Tibial nerve (tissue), 4 donors: ENCODE measurements around the gene C16orf95. TPM values are rescaled to one million over a fixed set of nuclear protein-coding genes. Genes with fewer than 3 reads are reported as not detected.
"Not testable (repeated sequence)": the region's sequence is repeated elsewhere in the genome, so short reads cannot be mapped to it uniquely, and the experiment has no call there.

Experiments
- DNase-seq, 2 donors: peaks; one replicate each; pipeline ENCODE4 v3.0.0-alpha.2; 2019; ENCODE audit warnings: low spot score in 2 of 2
- H3K27ac ChIP-seq, 4 donors: fragments of 200-600 bp; sonication (generic) in 3 of 4; one replicate each; pipeline ENCODE4 v1.5.1; 2017 to 2019; ENCODE audit warnings: mild to moderate bottlenecking in 1 of 4
- H3K27me3 ChIP-seq, 2 donors: fragments of 200-600 bp; sonication (generic) in 1 of 2; one replicate each; pipeline versions ENCODE4 v1.5.1 to v1.6.0; 2017 to 2019
- H3K36me3 ChIP-seq, 3 donors: fragments of 200-600 bp; sonication (generic); one replicate each; pipeline ENCODE4 v1.5.1; 2018 to 2019
- H3K4me1 ChIP-seq, 4 donors: fragments of 200-600 bp; sonication (generic) in 3 of 4; one replicate each; pipeline ENCODE4 v1.5.1; 2017 to 2019
- H3K4me3 ChIP-seq, 4 donors: fragments of 200-600 bp; sonication (generic) in 3 of 4; one replicate each; pipeline ENCODE4 v1.5.1; 2017 to 2019; ENCODE audit warnings: mild to moderate bottlenecking in 1 of 4, moderate library complexity in 1 of 4
- H3K9me3 ChIP-seq, 4 donors: fragments of 200-600 bp; sonication (generic) in 3 of 4; one replicate each; pipeline ENCODE4 v1.5.1; 2017 to 2019
- EP300 ChIP-seq, 2 donors: sonication (generic); formaldehyde crosslinking; IDR thresholded peaks; one replicate each; pipeline ENCODE4 v1.6.1; 2017; ENCODE audit warnings: antibody characterized with exemption in 2 of 2, mild to moderate bottlenecking in 1 of 2
- POLR2A ChIP-seq, 2 donors: fragments of 450-650 bp; IDR thresholded peaks; one replicate each; pipeline ENCODE4 v1.6.1; 2017; ENCODE audit warnings: antibody characterized with exemption in 2 of 2, mild to moderate bottlenecking in 2 of 2, moderate library complexity in 2 of 2
- WGBS, 2 donors: methylation state at CpG; one replicate each; pipeline ENCODE4 v1.1.5; 2018; 5-methylcytosine and 5-hydroxymethylcytosine counted together
- total RNA-seq, 4 donors: library from RNA; depleted of rRNA; stranded (reverse); fragments of >200 nt; gene quantifications; one replicate each; pipeline ENCODE4 v1.1.0, GENCODE V29; 2016
- TF ChIP-seq, protein P1 (sequence below), 5 experiments: fragments of 200-600 bp in 3 of 5; fragments of 450-650 bp in 2 of 5; sonication (generic) in 3 of 5; IDR thresholded peaks; one replicate each; pipeline ENCODE4 v1.5.1; 2016 to 2019; ENCODE audit warnings: antibody characterized with exemption in 5 of 5, mild to moderate bottlenecking in 3 of 5, moderate library complexity in 2 of 5

C16orf95 gene
- total RNA-seq, 4 donors from 2014 or later = 0.44 to 9.8 (median 2.6) TPM

DNA sequence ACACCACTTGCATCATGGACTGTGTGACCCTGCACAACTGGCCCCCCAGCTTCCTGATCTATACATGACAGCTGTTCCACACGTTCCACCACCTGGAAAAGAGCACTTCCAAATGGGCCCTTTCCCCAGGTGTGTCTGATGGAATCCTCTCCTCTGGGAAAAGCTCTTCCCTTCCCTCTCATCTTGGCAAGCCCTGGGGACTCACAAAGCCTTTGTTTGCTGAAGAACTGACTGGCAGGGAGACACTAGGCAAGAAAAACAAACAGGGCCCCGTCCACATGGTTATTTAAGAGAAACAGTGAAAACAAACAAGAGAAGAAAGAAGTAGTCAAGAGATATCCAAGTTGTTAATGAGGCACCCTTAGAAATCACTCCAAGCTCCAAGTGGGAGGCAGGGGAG lies 52.6 kb downstream of the C16orf95 start:
- peaks cover 0 to 3% (median 0%) of the 10 kb centered on the region in 4 donors for H3K9me3 ChIP-seq
- H3K36me3 ChIP-seq = no peaks in the 10 kb centered on the region
- no peak for TF ChIP-seq EP300 (IDR thresholded peaks at IDR 0.05)
- TF ChIP-seq, protein P1, sequence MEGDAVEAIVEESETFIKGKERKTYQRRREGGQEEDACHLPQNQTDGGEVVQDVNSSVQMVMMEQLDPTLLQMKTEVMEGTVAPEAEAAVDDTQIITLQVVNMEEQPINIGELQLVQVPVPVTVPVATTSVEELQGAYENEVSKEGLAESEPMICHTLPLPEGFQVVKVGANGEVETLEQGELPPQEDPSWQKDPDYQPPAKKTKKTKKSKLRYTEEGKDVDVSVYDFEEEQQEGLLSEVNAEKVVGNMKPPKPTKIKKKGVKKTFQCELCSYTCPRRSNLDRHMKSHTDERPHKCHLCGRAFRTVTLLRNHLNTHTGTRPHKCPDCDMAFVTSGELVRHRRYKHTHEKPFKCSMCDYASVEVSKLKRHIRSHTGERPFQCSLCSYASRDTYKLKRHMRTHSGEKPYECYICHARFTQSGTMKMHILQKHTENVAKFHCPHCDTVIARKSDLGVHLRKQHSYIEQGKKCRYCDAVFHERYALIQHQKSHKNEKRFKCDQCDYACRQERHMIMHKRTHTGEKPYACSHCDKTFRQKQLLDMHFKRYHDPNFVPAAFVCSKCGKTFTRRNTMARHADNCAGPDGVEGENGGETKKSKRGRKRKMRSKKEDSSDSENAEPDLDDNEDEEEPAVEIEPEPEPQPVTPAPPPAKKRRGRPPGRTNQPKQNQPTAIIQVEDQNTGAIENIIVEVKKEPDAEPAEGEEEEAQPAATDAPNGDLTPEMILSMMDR (IDR thresholded peaks at IDR 0.05) = no peak
- TF ChIP-seq POLR2A (IDR thresholded peaks at IDR 0.05) = no peak
- no peaks in the 10 kb centered on the region for H3K27me3 ChIP-seq
- H3K27ac ChIP-seq = no peak overlapping the region
- 49 to 64% methylated on average over 2 of the region's 2 CpGs for WGBS, 2 donors
- peaks cover 0 to 8% (median 0%) of the 10 kb centered on the region in 4 donors for H3K4me1 ChIP-seq
- DNase-seq = no peak
- no peak overlapping the region for H3K4me3 ChIP-seq

DNA sequence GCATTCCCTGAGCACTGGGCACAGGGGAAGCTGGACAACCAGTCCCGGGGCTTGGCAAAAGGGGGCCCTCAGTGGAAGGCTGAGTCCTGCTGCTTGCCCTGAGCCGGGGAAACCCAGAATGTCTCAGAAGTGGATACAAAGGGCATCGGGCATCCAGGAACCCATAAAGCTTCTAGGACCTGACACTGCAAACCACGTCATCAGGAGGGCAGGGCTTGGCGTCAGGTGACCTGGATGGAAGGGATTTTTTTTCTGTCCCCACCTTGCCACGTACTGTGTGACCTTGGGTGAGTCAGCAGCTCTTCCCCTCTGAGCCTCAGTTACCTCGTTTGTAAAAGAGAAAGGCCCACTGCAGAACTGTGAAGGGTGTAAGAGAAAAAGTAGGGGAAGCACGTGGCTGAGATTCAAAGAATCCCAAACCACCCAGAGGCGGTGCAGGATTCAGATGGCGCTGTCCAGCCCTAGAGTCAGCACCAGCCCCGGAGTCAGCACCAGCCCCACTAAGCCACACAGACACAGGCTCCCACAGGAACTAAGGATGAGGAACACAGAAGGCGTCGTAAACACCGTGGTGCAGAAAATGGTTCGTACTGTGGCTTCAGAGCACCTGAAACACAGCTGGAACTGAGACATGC lies 53.7 kb downstream of the C16orf95 start:
- no peaks in the 10 kb centered on the region for H3K27me3 ChIP-seq
- DNase-seq = no peak
- H3K9me3 ChIP-seq = no peaks in the 10 kb centered on the region
- no peaks in the 10 kb centered on the region for H3K36me3 ChIP-seq
- H3K4me3 ChIP-seq = no peak overlapping the region
- no peak overlapping the region for H3K27ac ChIP-seq
- TF ChIP-seq EP300 (IDR thresholded peaks at IDR 0.05) (no peak), POLR2A (IDR thresholded peaks at IDR 0.05) (no peak)
- TF ChIP-seq, protein P1 (IDR thresholded peaks at IDR 0.05) = no peak
- peaks cover 0 to 8% (median 0%) of the 10 kb centered on the region in 4 donors for H3K4me1 ChIP-seq
- WGBS, 2 donors = 79% methylated on average over 14 of the region's 15 CpGs

DNA sequence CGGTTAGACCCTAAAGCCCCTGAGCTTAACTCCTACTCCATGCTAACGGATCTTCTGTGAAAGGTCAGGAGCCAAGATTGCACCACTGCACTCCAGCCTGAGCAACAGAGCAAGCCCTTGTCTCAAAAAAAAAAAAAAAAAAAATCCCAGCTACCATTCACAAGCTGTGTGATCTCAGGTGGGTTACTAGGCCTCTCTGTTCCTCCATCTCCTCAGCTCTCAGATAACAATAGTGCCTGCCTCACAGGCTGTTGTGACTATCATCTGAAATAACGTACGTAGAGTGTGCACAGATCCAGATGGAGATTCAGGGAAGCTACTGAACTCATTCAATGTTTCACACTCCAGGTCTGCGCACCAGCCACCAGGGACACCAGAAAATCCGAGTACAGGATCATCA lies 57.8 kb downstream of the C16orf95 start:
- TF ChIP-seq POLR2A (IDR thresholded peaks at IDR 0.05) (no peak), EP300 (IDR thresholded peaks at IDR 0.05) (no peak)
- TF ChIP-seq, protein P1 (IDR thresholded peaks at IDR 0.05) = no peak
- Histone ChIP-seq H3K4me1 (peaks cover 0 to 1% (median 0%) of the 10 kb centered on the region in 4 donors), H3K27ac (no peak overlapping the region), H3K9me3 (no peaks in the 10 kb centered on the region), H3K4me3 (no peak overlapping the region), H3K27me3 (no peaks in the 10 kb centered on the region), H3K36me3 (no peaks in the 10 kb centered on the region)
- WGBS, 2 donors = 72 to 78% methylated on average over 6 of the region's 6 CpGs
- DNase-seq = no peak

DNA sequence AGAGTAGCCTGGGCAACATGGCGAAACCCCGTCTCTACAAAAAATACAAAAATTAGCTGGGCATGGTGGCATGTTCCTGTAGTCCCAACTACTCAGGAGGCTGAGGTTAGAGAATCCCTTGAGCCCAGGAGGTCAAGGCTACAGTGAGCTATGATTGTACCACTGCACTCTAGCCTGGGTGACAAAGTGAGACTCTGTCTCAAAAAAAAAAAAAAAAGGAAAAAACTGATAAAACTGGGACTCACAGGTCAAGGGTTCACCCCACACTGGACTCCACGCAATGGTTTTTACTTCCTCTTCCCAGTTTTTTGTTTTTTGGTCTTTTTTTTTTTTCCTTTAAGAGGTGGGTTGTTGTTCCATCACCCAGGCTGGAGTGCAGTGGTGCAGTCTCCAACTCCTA lies 58.5 kb downstream of the C16orf95 start:
- H3K27ac ChIP-seq, H3K9me3 ChIP-seq, H3K36me3 ChIP-seq, H3K4me3 ChIP-seq, DNase-seq, H3K27me3 ChIP-seq, H3K4me1 ChIP-seq: not testable (repeated sequence)
- WGBS, 2 donors = 79 to 89% methylated on average over 3 of the region's 3 CpGs

DNA sequence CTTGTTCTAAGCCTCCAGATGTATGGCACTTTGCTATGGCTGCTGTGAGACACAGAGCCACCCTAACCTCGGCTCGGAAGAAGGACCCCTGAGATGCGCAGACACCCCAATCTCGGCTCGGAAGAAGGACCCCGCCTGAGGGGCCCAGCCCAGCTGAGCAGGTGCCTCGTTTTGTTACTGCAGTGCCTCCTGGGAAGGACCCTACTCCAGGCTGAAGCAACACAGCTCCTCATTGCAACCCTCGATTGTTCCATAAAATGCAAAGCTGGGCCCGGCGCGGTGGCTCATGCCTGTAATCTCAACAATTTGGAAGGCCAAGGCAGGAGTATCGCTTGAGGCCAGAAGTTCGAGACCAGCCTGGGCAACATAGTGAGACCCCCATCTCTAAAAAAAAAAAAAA lies 61.3 kb downstream of the C16orf95 start:
- WGBS, 2 donors = 92 to 95% methylated on average over 13 of the region's 13 CpGs

More for the DNA sequence above, 61.3 kb downstream of the C16orf95 start:
- no peaks in the 10 kb centered on the region for H3K27me3 ChIP-seq
- no peak overlapping the region for H3K4me3 ChIP-seq
- no peaks in the 10 kb centered on the region for H3K9me3 ChIP-seq
- TF ChIP-seq, protein P1 (IDR thresholded peaks at IDR 0.05) = no peak
- no peak for TF ChIP-seq EP300 (IDR thresholded peaks at IDR 0.05)
- TF ChIP-seq POLR2A (IDR thresholded peaks at IDR 0.05) = no peak
- DNase-seq = no peak
- no peaks in the 10 kb centered on the region for H3K4me1 ChIP-seq
- no peaks in the 10 kb centered on the region for H3K36me3 ChIP-seq
- no peak overlapping the region for H3K27ac ChIP-seq
